ENCODE data around the gene HS6ST1.
"Not testable (repeated sequence)": the region's sequence is repeated elsewhere in the genome, so short reads cannot be mapped to it uniquely, and the experiment has no call there.

HS6ST1 gene

DNA sequence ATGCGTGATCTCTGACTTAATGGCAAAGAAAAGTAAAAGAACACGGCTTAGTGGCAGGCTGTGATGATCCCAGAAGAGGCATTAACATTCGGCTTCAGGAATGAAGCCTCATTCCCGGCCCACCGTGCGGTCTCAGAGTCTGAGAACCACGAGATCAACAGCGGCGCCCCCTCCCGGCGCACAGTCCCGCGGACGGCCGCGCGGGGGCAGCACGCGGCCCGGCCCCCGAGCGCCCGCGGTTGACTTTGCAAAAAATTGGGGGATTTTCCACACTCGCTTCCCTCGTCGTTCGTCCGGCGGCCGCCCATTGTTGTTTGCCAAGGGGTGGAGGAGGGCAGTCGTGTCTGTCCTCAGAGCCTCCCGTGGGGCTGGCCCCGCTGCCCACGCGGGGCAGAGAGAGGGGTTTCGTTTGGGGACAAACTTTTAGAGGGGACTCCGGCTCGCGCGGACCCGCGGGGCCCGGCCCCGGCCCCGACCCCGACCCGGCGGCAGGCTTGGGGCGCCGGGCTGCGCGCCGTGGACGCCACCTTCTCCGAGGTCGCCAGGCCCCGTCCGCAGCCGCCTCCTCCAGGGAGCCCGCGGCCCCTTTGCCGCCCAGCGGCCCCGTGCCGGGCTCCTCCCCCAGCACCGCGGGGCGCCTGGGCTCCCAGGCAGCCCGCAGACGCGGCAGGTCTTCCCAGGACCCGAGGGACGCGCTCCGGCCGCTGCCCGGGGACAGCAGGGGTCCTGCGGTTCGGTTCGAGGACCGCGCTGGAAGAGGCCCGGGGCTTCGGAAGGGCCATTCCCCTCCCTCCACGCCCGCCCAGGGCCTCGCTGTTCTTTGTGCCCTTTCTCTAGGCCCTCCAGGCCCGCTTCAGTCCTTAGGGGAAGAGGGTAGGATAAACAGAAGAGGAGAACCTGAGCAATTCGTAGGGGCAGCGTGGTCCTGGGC, 3.4 kb upstream of the HS6ST1 start:
- no peak for DNase-seq

DNA sequence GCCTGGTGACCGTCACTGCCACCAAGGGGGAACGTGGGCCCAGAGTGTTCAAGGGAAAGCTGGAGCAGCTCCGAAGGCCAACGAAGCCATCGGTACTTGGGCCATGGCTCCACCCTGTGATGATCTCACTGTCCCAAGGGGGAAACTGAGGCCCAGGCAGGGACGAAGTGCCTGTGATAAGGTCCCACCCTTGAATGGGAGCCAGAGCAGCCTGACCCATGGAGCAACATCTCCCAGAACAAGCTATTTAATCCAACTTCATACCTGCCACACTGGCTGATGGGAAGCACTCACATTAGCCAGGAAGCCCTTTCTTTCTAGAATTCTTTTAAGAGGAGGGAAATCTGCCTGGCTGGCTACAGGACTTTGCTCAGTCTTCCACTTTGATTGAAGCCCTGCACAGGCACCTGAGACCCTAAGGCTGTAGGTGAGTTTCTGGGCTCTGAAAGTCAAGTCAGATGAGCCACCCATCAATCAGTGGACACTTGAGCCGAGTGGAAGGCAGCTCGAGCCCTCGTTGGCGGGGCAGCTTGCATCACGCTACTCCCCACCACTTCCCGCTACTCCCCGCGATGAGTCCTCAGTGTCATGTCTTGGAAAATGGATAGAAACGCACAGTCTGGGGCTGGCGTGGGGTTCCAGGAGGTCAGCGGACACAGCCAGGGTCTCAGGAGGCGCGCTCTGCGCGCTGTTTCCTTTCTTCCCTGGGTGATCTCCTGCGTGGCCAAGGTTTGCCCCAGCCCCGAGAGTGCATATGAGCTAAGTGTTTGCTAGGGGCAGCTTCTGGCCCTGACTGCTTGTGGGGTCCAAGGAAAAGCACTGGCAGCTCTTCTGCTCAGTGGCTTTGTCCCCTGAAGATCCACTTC, 2.5 kb upstream of the HS6ST1 start:
- DNase-seq = no peak

- DNase-seq = no peak
These were observed 1.7 kb upstream of the HS6ST1 start for GRCh38 chr2:128320192-128320905.

- DNase-seq = no peak
These were observed 1.0 kb upstream of the HS6ST1 start for GRCh38 chr2:128319631-128320191.

GRCh38 chr2:128318245-128318644, 423 bp downstream of the HS6ST1 start:
- not testable (repeated sequence) for DNase-seq

- DNase-seq = not testable (repeated sequence)
These were observed 806 bp downstream of the HS6ST1 start for GRCh38 chr2:128317899-128318225.

DNA sequence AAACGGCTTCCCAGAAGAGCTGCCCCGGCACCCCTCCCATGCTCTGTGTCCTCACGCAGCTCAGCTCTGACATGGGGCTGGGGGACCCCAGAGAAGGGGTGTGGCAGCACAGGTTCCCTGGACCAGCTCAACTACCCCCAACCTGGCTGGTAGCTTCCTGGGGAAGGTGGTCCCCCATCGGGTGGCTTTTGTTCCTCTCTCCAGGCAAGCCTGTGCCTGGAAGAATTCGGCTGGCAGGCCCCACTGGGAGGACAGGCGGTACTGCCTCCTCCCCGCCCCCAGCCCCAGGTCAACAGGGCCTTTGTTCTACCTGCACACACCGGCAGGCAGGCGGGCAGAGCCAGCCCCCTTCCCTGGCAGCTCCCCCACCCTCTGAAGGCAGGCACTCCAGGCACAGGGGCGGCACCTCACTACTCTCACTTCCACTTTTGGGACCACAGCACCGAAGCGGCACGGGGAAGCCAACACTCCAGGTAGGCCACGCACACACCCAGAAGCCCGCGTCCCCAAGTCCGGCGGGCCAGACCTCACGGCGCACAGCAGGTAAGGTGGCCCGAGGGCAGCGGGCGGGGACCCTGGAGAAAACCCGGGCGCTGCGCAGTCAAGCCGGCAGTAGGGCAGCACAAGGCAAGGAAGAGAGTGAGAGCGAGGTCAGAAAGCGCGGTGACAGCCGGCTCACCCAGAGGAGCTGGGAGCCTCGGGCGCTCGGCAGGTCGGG, 1.3 kb downstream of the HS6ST1 start:
- no peak for DNase-seq

DNA sequence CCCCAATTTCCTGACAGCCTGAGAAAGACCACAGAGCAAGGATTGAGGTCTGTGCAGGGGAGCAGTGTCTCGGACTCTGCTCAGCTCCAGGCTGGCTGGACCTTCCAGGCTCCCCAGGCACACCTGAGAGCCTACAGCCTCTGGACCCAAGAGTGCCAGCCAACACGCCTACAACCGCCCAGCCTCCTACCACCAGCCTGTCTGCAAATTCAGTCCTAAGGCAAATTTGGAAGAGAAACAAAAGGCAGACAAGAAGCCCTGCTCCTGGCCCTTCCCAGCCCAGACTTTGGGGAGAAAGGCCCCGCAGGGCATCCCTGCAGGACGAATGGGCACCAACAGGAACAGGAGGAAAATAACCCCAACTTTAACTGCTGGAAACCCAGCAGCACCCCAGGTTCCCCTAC, 1.9 kb downstream of the HS6ST1 start:
- no peak for DNase-seq

- no peak for DNase-seq
These were observed 2.6 kb downstream of the HS6ST1 start for GRCh38 chr2:128315829-128316776.

DNA sequence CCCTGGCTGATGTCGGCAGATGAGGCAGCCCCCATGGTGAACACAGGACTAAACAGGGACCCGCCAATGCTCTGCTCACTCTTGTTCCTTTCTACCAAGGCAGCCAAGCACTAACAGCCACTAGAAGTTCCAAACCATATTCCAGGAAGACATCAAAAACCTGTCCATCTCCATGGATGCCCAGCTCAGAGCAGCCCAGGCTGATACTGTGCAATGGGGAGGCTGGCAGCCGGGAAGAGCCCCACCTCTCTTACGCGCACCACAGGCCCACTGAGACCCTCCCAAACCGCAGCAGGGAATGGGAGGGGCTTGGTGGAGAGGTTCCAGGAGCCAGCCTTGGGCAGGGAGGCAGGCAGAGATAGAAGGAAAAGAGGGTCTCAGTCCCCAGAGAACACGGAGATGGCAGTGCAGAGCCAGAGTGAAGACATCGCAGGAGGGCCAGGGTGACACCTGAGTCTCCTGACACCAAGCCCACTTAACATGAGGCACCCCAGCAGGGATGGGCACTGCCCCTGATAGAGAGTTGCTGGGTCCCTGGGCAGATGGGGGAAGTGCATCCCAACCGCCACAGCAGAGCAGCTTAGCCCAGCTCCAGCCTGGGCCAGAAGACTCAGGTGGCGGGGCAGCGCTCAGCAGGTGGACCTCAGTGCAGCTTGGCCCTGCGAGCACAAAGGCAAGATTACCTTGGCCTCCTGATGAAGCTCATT, 3.4 kb downstream of the HS6ST1 start:
- DNase-seq = no peak

DNA sequence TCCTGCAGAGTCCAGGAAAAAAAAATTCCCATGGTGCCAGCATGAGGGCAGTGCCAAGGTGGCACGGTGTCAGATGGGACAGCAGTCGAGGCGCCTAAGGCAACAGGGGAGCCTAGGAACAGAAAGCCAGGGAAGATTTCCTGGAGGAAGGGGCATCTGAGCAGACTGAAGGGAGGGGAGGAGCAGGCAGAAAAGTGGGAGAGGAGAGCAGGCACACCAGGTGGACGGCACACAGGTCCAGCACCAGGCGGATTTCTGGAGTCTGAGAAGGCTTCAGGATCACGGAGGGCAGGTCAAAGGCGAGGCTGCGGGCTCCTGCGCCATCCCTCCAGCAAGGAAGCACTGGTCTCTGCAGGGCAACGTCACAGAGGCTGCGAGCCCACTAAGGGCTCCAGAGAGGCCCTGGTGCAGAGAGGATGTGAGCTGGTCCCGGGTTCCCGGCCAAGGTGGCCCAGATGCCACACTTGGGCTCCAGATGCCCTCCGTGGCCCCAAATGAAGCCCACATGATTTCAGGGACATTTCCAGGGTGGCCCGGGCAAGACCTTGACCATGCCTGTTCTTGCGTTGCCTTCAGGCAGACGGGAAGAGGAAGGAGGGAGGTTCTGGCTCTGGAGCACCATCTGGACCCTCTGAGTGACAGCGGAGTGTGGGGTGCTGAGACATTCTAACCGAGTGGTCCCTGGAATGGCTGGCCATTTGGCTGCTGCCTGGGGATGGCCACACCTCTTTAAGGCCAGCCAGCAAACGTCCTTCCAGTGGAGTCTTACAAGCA, 4.1 kb downstream of the HS6ST1 start:
- DNase-seq = no peak

GRCh38 chr2:128313931-128314347, 4.7 kb downstream of the HS6ST1 start:
- no peak for DNase-seq

- DNase-seq = no peak
These were observed 5.4 kb downstream of the HS6ST1 start for GRCh38 chr2:128313091-128313836.

DNA sequence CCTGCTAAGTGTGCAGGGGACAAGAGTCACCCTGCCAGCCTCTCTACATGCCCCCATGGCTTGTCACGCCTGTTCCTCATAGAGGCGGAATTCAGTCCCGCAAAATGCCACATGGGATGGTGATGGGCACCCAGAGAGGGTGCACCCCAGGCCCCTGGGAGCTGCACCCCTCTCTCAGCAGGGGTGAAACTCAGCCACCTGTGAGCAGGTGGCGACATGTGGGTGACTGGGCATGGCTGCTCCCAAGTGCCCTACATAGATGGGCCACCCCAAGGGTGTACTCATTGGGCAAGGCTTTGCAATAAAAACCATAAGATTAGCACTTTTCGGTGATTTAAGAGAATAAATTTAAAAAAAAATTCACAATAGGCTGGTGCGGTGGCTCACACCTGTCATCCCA, 6.3 kb downstream of the HS6ST1 start:
- no peak for DNase-seq

DNA sequence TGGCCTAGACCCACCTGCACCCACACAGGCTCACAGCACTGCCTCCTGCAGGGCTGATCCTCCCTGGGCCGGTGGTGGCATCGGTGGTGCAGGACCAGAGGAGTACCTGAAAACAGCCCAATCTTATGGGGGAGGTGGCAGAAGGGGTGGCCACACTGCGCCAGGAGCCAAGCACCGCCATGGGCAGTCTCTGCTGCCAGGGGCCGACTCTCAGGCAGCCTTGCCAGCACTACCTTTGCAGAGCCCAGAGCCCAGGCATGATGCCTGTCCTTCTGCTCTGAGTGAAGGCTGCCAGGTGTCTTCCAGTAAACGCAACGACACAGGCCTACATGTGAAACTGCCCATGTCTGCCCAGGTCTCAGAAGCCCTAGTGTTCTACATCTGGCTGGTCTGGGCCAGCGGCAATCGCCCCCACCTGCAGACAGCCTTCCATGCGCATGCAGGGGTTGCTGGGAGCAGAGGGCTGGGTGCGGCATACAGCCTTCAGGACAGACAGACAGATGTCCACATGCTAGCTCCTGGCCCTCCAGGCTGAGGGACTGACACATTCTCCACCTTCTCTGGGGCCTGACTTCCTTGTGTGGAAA, 6.8 kb downstream of the HS6ST1 start:
- DNase-seq = no peak

DNA sequence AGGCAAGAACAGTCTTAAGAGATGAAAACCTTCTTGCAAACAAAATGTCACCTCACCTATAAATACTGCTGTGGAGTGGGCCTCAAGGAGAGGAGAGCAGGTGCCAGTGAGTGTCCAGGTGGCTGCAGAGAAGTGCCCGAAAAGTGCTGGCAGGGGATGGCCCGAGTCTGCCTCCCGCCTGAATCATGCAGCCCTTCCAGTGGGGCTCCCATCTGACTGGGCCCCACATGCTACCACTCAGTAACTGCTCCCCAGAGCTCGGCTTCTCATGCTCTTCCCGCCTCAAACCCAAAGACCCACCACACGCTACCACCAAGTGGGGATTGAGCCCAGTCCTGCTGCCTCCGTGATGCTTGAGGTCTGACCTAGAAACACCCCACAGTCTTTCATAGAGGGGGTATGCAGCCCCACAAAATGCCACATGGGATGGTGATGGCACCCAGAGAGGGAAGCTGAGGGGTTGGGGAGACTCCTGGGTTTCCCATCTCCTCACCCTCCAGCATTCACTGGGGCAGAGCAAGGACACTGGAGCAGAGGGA, 7.4 kb downstream of the HS6ST1 start:
- no peak for DNase-seq

DNA sequence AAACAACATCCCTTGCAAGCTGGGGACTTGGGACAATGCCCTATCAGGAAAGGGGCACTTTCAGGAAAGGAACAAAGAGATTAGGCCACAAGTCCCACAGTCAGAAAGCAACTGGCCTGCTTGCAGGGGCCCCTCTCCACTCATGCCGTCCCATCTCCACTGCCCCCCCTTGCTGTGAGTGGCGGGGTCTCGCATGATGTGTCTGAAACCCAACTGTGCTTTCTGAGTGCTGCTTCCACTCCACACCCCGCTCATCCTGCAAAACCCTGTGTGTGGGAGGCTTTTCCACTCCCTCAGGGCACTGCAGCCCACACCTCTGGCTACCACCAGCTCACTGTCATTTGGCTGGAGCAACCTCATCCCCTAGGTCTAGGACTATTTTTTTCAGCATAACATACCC, 7.9 kb downstream of the HS6ST1 start:
- DNase-seq = no peak

- no peak for DNase-seq
These were observed 8.5 kb downstream of the HS6ST1 start for GRCh38 chr2:128310094-128310716.

Measured in NCI-H524 treated with DMSO at 0.1 percent for 48 hours (cell line).